DOHH2 (cell line): ENCODE data around the gene EIF3J.

Experiments
- CTCF ChIP-seq: fragments of 200-600 bp; sonication (generic); IDR thresholded peaks from one replicate; pipeline ENCODE4 v1.5.1; 2014; ENCODE audit warnings: antibody characterized with exemption, mild to moderate bottlenecking, low read depth, low read length; ENCODE audit not compliant: poor library complexity, severe bottlenecking
- EZH2phosphoT487 ChIP-seq: fragments of 200-600 bp; sonication (generic); IDR thresholded peaks from 2 replicates; pipeline ENCODE4 v1.6.1; 2017; ENCODE audit warnings: borderline replicate concordance, mild to moderate bottlenecking, antibody characterized with exemption, low read length, moderate library complexity, mixed read lengths

DNA sequence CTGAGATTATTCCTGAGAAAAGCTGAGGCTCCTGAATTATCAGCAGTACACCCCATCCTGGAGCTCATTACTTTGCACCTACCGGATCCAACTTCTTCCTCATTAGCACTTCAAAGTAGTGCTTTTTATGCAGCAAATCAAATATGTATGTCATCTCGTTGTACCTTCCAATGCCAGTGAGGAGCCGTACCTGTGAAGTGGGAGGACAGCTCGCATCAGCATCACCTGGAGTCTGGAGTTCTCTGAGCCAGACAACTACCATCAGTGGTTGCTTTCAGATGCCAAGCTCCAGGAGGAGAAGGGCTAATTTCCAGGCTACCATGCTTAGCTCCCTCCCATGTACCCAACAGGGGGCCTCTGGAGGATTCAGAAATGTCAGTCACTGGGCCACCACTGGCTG lies 32.4 kb downstream of the EIF3J start:
- TF ChIP-seq CTCF (no peak), EZH2phosphoT487 (no peak)
